GM21717 (cell line): ENCODE results near the gene ANKRD11.
"Not testable (repeated sequence)": the region's sequence is repeated elsewhere in the genome, so short reads cannot be mapped to it uniquely, and the experiment has no call there.

Experiments
- ATAC-seq: cut with Tn5 transposase; IDR thresholded peaks from one replicate; pipeline ENCODE4 v1.9.1; 2021; ENCODE audit warnings: mild to moderate bottlenecking, moderate library complexity; ENCODE audit not compliant: unreplicated experiment

Gene ANKRD11

GRCh38 chr16:89334461-89334860 lies 155.9 kb downstream of the ANKRD11 start:
- no peak for ATAC-seq

- ATAC-seq = no peak
Measured at GRCh38 chr16:89334050-89334449, 156.3 kb downstream of the ANKRD11 start.

GRCh38 chr16:89333401-89334001 lies 156.9 kb downstream of the ANKRD11 start:
- ATAC-seq = not testable (repeated sequence)

GRCh38 chr16:89332902-89333245 lies 157.5 kb downstream of the ANKRD11 start:
- no peak for ATAC-seq

DNA sequence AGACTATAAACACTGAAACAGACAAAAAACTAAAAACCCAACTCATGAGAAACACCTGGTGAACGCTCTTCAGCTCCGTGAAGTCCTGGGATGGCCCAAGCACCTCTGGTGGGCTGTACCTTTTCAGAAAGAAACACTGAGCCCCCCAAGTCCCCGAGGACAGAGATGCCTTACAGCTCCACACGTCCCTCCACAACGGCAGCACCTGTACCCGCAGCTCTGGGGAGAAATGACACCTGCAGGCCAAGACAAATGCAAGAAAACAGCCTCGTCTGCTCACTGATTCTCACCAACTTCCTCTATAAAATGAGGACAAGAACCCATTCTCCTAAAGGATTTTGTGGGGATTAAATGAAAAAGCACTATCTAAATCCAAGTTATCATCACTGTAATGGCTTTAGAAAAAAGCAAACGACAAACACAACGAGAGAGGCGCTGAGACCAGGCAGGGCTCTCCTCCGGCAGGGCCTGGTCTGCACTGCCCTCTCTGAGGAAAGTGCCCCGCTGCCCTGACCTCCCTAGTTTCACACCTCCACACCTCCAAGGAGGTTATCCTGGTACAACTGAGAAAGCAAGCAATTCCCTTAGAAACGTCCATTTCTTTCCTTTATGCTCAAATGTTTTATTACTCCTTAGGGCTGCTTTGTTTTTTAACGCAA lies 158.0 kb downstream of the ANKRD11 start:
- ATAC-seq = no peak

GRCh38 chr16:89331371-89332109 lies 158.8 kb downstream of the ANKRD11 start:
- ATAC-seq = no peak

GRCh38 chr16:89330177-89330856 lies 160.0 kb downstream of the ANKRD11 start:
- no peak for ATAC-seq

DNA sequence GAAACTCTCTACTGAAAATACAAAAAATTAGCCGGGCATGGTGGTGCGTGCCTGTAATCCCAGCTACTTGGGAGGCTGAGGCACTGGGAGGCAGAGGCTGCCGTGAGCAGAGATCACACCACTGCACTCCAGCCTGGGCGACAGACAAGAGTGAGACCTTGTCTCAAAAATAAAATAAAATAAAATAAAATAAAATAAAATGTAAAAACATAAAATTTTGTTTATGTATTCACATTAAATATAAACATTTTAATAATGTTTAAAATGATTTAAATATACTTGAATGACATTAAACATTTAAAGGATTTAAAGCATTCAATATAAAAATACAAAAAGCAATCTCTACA lies 160.6 kb downstream of the ANKRD11 start:
- ATAC-seq = not testable (repeated sequence)

DNA sequence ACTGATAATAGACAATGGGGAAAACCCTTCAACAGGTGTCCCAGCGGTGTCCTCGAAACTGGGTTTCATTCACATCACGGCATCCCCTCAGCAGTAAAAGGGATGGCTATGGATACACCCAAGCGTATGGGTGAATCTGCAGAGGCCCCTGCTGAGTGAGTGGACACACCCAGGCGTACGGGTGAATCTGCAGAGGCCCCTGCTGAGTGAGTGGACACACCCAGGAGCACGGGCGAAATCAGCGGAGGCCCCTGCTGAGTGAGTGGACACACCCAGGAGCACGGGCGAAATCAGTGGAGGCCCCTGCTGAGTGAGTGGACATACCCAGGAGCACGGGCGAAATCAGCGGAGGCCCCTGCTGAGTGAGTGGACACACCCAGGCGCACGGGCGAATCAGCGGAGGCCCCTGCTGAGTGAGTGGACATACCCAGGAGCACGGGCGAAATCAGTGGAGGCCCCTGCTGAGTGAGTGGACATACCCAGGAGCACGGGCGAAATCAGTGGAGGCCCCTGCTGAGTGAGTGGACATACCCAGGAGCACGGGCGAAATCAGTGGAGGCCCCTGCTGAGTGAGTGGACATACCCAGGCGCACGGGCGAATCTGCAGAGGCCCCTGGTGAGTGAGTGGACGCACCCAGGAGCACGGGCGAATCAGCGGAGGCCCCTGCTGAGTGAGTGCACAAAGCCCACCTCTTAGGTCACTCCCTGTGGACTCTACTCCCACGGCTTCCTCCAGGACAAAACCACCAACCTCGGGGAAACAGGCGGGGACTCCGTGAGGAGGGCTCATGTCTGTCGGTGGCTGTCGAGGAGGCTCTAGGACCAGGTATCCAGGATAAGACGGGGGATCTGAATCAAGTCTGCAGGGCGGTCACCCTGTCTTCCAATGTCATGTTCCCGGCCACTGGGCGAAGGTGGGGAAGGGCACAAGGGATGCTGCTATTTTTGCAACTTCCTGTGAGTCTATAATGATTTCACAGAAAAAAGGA lies 161.7 kb downstream of the ANKRD11 start:
- not testable (repeated sequence) for ATAC-seq

GRCh38 chr16:89326721-89327120 lies 163.6 kb downstream of the ANKRD11 start:
- no peak for ATAC-seq

DNA sequence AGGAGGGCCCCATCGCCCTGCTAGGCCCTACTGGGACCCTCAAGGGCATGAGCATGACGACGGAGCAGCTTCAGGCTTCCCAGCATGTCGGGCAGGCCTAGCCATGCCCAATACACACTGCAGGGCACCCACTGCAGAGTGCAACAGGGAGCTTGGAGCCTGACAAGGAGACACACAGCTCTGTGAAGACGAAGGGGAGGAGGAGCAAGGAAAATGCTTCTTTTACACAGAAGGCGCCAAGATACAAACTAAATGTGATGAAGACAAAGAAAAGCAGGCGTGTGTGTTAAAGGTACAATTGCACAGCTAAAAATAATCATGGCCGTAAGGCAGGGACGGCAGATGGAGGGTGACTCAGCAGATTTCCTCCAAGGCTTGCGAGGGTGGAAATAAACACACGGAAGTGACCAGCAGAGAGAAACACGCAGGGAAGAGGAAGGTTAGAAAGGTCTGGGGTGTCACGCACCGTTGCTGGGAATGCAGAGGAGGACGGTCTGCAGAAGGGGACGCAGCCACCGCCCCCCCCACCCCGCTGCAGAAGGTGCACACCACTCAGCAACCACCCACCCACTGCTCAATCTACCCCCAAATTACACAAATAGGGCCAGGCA lies 164.4 kb downstream of the ANKRD11 start:
- ATAC-seq = no peak

DNA sequence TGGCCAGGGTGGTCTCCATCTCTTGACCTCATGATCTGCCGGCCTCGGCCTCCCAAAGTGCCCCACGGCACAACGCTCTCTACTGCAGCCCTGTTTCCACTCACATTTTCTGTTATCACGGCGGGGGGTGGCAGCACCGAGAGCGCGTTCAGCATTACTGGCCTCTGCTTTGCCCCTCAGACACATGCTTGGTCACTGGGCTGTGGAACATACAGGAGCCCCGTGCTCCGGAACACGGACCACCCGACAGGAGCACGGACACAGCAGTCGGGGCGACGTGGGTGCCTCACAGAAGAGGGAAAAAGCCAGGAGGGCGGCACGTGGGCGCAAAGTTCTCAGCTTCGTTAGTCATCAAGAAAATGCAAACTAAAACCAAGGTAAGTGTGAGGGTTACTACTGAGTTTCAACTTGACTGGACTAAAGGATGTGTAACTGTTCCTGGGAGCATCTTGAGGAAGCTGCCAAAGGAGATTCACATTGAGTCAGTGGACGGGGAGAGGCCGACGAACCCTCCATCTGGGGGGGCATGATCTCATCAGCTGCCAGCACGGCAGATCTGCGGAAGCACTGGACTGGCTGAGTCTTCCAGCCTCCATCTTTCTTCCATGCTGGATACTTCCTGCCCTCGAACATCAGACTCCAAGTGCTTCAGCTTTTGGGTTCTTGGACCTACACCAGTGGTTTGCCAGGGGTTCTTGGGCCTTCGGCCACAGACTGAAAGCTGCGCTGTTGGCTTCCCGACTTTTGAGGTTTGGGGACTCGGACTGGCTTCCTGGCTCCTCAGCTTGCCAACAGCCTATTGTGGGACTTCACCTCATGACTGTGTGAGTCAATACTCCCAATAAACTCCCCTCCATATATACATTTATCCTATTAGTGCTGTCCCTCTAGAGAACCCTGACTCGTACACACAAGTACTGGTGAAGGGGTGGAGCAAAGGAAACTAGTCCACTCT lies 166.0 kb downstream of the ANKRD11 start:
- peak; percentile 44 for ATAC-seq

GRCh38 chr16:89323120-89323960 lies 167.0 kb downstream of the ANKRD11 start:
- no peak for ATAC-seq

DNA sequence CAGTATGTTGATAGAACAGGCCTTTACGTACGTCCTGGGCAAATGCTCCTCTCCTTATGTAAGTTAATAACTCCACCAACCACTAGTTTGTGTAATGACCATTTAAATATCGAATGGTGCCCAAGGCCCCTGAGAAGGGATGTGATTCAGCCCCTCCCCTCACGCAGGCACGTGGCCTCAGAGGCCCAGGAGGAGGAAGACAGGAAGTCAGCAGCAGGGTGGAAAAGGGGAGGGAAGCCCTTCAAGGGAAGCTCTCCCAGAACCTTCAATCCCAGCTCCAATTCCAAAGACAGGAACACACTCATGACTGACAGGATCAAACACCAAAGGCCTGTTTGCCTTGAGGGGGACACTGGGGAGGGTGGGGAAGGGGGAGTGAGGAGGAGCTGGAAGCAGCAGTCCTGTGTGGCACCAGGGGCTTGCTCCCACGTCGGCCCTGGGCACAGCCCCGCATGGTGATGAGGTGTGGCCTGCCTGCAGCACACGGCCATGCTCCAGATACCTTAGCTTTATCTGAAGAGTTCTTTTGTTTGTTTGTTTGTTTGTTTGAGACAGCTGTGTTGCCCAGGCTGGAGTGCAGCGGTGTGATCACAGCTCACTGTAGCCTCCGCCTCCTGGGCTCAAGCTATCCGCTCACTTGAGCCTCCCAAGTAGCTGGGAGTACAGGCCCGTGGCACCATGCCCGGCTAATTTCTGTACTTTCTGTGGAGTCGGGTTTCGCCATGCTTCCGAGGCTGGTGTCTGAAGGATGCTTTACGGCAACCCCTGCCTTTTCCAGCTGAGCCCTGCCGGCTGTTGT lies 167.8 kb downstream of the ANKRD11 start:
- ATAC-seq = no peak

- ATAC-seq = no peak
Measured at GRCh38 chr16:89320782-89321501, 169.4 kb downstream of the ANKRD11 start.

GRCh38 chr16:89319886-89320781 lies 170.2 kb downstream of the ANKRD11 start:
- ATAC-seq = no peak
